HepG2 (cell line): ENCODE data around the gene QRICH2. TPM values are rescaled to one million over a fixed set of nuclear protein-coding genes. Genes with fewer than 3 reads are reported as not detected.

Experiments used
- AGO2 ChIP-seq: fragments of 200-400 bp; formaldehyde crosslinking; optimal IDR thresholded peaks from 2 replicates; pipeline ENCODE3; 2017; ENCODE audit warnings: mild to moderate bottlenecking, low read depth, low read length, moderate library complexity
- BHLHE40 ChIP-seq: IDR thresholded peaks from 2 replicates; pipeline ENCODE4 v1.6.1; 2011; ENCODE audit warnings: low read length, improper control_type of control experiment
- DMAP1 ChIP-seq: IDR thresholded peaks from 2 replicates; pipeline ENCODE4 v1.6.1; 2016
- FIP1L1 ChIP-seq: fragments of 200-400 bp; formaldehyde crosslinking; IDR thresholded peaks from 2 replicates; pipeline ENCODE4 v1.6.1; 2018; ENCODE audit warnings: low read depth, mild to moderate bottlenecking, low read length, moderate library complexity, borderline replicate concordance; ENCODE audit not compliant: insufficient read depth
- KMT2B ChIP-seq: IDR thresholded peaks from 2 replicates; pipeline ENCODE4 v1.6.1; 2016; ENCODE audit warnings: missing genetic modification reagents, missing compliant biosample characterization
- MLX ChIP-seq: IDR thresholded peaks from 2 replicates; pipeline ENCODE4 v1.6.1; 2016
- POLR2G ChIP-seq: fragments of 200-400 bp; formaldehyde crosslinking; IDR thresholded peaks from 2 replicates; pipeline ENCODE4 v1.6.1; 2018; ENCODE audit warnings: mild to moderate bottlenecking, low read depth, low read length, moderate library complexity
- RFX5 ChIP-seq: IDR thresholded peaks from 2 replicates; pipeline ENCODE4 v1.6.1; 2011; ENCODE audit warnings: low read depth, low read length, improper control_type of control experiment
- RXRB ChIP-seq: IDR thresholded peaks from 2 replicates; pipeline ENCODE4 v1.6.1; 2016; ENCODE audit warnings: borderline replicate concordance, missing genetic modification reagents, missing compliant biosample characterization
- THAP11 ChIP-seq: IDR thresholded peaks from 2 replicates; pipeline ENCODE4 v1.6.1; 2016; ENCODE audit warnings: missing biosample characterization, missing genetic modification reagents
- ZBTB38 ChIP-seq: sonication (generic); formaldehyde crosslinking; IDR thresholded peaks from 2 replicates; pipeline ENCODE4 v1.5.1; 2020; ENCODE audit warnings: mild to moderate bottlenecking, missing genetic modification reagents
- ZC3H13 ChIP-seq: sonication (generic); formaldehyde crosslinking; IDR thresholded peaks from 2 replicates; pipeline ENCODE4 v1.8.1; 2023; ENCODE audit warnings: mild to moderate bottlenecking, missing genetic modification reagents, moderate library complexity
- ZFY ChIP-seq: sonication (generic); formaldehyde crosslinking; IDR thresholded peaks from 2 replicates; pipeline ENCODE4 v1.4.0; 2020; ENCODE audit warnings: missing genetic modification reagents
- ZIK1 ChIP-seq: sonication (generic); formaldehyde crosslinking; IDR thresholded peaks from 2 replicates; pipeline ENCODE4 v1.5.0; 2020; ENCODE audit warnings: mild to moderate bottlenecking, low read depth, missing genetic modification reagents, borderline replicate concordance
- ZKSCAN5 ChIP-seq: sonication (generic); formaldehyde crosslinking; IDR thresholded peaks from 2 replicates; pipeline ENCODE4 v1.5.1; 2020; ENCODE audit warnings: mild to moderate bottlenecking, missing genetic modification reagents
- ZNF17 ChIP-seq: sonication (generic); formaldehyde crosslinking; IDR thresholded peaks from 2 replicates; pipeline ENCODE4 v1.5.0; 2020; ENCODE audit warnings: mild to moderate bottlenecking, missing genetic modification reagents
- ZNF263 ChIP-seq: sonication (generic); formaldehyde crosslinking; IDR thresholded peaks from 2 replicates; pipeline ENCODE4 v1.4.0; 2020; ENCODE audit warnings: missing genetic modification reagents
- ZNF276 ChIP-seq: sonication (generic); formaldehyde crosslinking; IDR thresholded peaks from 2 replicates; pipeline ENCODE4 v1.4.0; 2020; ENCODE audit warnings: mild to moderate bottlenecking, low read depth, missing genetic modification reagents
- ZNF562 ChIP-seq: sonication (generic); formaldehyde crosslinking; IDR thresholded peaks from 2 replicates; pipeline ENCODE4 v1.8.0; 2022; ENCODE audit warnings: missing genetic modification reagents, borderline replicate concordance
- ZNF687 ChIP-seq: sonication (generic); formaldehyde crosslinking; IDR thresholded peaks from 2 replicates; pipeline ENCODE4 v1.5.1; 2020; ENCODE audit warnings: mild to moderate bottlenecking, missing genetic modification reagents, moderate library complexity
- ZNF800 ChIP-seq: sonication (generic); formaldehyde crosslinking; IDR thresholded peaks from 2 replicates; pipeline ENCODE4 v1.4.0; 2020; ENCODE audit warnings: missing genetic modification reagents
- polyA plus RNA-seq, 8 experiments: library from polyadenylated mRNA; depleted of rRNA in 3 of 8; stranded (reverse) in 7 of 8; unstranded in 1 of 8; fragments of >200 nt; fragmentation: Illumina TruSeq in 4 of 8; extraction: Trizol in 4 of 8; gene quantifications; 2 replicates each; pipeline versions ENCODE4 v1.2.1 to v1.2.3, GENCODE V29; 2011 to 2016; ENCODE audit warnings: low read depth in 4 of 8, missing spikeins in 1 of 8, mixed read lengths in 1 of 8; ENCODE audit not compliant: insufficient read depth in 1 of 8
- total RNA-seq, 5 experiments: library from RNA; depleted of rRNA; stranded (reverse); fragments of >200 nt; fragmentation: Illumina TruSeq; extraction: Trizol; gene quantifications; 2 replicates each; pipeline ENCODE4 v1.2.3, GENCODE V29; 2016; ENCODE audit warnings: low read depth in 1 of 5

Gene QRICH2
- total and polyA plus RNA-seq, 2 of the 13 experiments (the other 11 are each of a cell fraction or from before 2014, with no cell fraction given), result 3.7 to 5.7 TPM

- no peak for TF ChIP-seq THAP11 (CRISPR knock-in tag)
- TF ChIP-seq POLR2G, result peak; percentile 48; the same call in 1 of the 2 replicates
- TF ChIP-seq ZNF687 (CRISPR knock-in tag), result peak; percentile 25
- peak; percentile 64; the same call in 1 of the 2 replicates for TF ChIP-seq ZBTB38
- TF ChIP-seq ZIK1 (CRISPR knock-in tag), result no peak
- no peak for TF ChIP-seq DMAP1 (CRISPR knock-in tag)
- no peak for TF ChIP-seq RFX5
- no peak for TF ChIP-seq ZNF17 (CRISPR knock-in tag)
- TF ChIP-seq RXRB (CRISPR knock-in tag), result no peak
- peak; percentile 92 for TF ChIP-seq AGO2
- TF ChIP-seq MLX (CRISPR knock-in tag), result no peak
- TF ChIP-seq FIP1L1, result 0 out of 2 replicates have a peak, but pooled peaks have one; percentile 18
- no peak for TF ChIP-seq ZNF276 (CRISPR knock-in tag)
- peak; percentile 20; the same call in 1 of the 2 replicates for TF ChIP-seq ZFY (CRISPR knock-in tag)
- TF ChIP-seq ZNF263 (CRISPR knock-in tag), result no peak
- TF ChIP-seq KMT2B (CRISPR knock-in tag), result no peak
- TF ChIP-seq ZNF562 (CRISPR knock-in tag), result no peak
- 0 out of 2 replicates have a peak, but pooled peaks have one; percentile 49 for TF ChIP-seq ZC3H13 (CRISPR knock-in tag)
- TF ChIP-seq ZKSCAN5 (CRISPR knock-in tag), result no peak
- TF ChIP-seq BHLHE40, result no peak
- no peak for TF ChIP-seq ZNF800 (CRISPR knock-in tag)
These were observed 36.2 kb downstream of the QRICH2 start (continued) for GRCh38 chr17:76271669-76272540.
